HG02623 (cell line): ENCODE results near the gene WIZ.

Source experiments
- ATAC-seq: cut with Tn5 transposase; IDR thresholded peaks from one replicate; pipeline ENCODE4 v1.9.1; 2021; ENCODE audit warnings: moderate library complexity; ENCODE audit not compliant: unreplicated experiment

The WIZ gene

DNA sequence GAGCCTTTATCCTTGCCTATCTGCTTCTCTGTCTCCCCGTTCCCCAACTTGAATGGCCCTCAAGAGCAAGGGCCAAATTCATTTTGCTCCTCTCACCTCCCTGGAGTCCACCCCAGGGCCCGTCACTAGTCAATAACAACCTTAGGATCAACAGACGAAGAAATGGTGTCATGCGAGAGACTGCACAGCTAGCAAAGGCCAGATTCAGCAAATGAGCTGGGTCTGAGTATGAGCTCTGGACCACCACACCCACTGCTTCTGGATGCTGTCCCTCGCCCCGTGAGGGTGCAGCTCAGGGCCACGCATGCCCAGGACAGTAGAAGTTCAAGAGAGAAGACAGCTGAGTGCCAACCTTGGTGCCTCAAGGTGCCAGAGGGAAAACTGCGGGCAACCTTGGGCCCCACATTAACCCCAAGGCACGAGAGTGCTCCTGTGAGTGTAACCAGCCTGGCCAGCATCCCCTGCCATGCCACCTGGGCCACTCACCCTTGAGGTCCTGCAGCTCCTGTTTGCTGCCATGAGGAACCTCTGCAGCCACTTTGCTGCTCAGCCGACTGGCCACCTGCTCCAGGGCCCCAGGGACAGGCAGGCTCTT lies 19.1 kb downstream of the WIZ start:
- ATAC-seq: no peak

- no peak for ATAC-seq
Observed at GRCh38 chr19:15429825-15430467, 19.8 kb downstream of the WIZ start.

DNA sequence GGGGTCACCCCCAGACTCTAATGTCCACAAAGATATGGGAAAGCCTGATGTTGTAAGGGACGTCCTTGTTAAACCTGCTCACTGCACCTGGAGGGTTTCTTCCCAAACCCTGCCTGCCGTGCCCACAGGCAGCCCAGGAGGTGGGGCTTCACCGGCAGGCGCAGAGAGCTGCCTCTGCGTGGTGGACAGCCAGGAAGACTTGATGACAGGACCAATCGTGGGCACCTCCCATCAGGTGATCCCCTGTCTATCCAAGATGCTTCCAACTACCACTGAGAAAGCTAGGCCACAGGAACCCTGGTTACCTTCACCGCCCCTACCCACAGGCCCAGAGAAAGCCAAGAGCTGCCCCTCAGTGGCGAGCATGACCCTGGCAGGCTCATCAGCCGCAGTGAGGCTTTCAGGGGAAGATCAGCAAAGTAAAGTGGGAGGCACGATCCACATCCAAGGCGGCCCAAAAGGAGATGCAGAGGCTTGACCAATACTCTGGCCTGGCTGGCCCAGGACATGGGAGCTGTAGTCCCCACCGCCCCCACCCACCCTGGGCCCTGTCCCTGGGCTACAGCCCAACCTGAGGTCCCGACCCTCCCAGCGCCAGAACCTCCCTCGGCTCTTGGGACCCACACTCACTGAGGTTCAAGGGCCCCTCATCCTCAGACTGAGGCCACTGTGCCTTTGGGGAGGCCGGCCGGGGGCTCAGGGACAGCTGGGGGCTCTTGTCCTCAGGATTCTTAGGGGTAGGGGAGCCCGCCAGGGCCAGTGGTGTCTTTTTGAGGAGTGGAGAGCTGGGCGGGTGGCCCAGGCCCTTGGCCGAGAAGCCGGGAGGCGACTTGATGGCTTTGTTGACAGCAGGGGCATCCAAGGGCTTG lies 20.6 kb downstream of the WIZ start:
- no peak for ATAC-seq

GRCh38 chr19:15427991-15428471 lies 21.7 kb downstream of the WIZ start:
- no peak for ATAC-seq

- no peak for ATAC-seq
Observed at GRCh38 chr19:15427350-15427700, 22.4 kb downstream of the WIZ start.

GRCh38 chr19:15426485-15427349 lies 23.0 kb downstream of the WIZ start:
- no peak for ATAC-seq

DNA sequence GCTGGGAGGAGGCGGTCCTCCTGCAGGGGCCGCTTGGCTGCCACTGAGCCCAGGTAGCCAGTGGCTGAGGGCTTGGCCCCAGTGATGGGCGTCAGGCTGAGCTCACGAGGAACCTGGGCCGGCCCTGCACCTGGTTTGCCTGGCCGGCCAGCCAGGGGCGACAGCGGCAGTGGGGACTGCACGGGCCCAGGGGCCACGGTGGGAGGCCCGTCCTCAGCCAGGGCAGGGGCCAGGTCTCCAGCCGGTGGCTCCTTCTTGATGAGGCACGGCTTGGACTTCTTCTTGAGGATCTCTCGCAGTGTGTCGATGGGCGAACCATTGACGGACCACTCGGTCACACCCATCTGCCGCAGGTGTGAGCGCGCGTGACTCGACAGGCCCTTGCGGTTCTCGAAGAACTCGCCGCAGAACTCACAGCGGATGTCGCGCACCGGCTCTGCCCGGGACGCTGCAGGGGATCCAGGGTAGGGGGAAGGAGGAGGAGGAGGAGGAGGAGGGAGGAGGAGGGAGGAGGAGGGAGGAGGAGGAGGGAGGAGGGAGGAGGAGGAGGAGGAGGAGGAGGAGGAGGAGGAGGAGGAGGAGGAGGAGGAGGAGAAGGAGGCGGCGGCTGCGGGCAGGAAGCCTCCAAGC lies 24.3 kb downstream of the WIZ start:
- ATAC-seq: no peak

- ATAC-seq: no peak
Observed at GRCh38 chr19:15424692-15425272, 25.0 kb downstream of the WIZ start.

DNA sequence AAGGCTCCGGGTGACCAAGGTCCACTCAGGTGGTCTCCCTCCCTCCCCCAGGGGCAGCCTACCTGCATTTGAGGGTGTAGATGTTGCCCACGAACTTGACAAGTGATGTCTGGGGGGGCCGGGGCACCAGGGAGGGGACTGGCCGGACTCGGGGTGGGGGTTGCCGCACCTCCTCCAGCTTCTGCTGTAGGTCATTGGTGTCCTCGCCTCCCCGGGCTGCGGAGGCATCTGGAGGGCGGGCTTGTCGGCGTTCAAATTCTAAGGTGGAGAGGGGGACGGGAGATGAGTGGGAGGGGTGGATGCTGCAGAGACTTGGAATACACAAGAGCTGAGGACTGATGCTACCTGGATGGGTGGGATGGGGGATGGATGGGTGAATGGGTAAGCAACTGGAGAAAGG lies 25.6 kb downstream of the WIZ start:
- no peak for ATAC-seq

- ATAC-seq: no peak
Observed at GRCh38 chr19:15423130-15423529, 26.6 kb downstream of the WIZ start.

DNA sequence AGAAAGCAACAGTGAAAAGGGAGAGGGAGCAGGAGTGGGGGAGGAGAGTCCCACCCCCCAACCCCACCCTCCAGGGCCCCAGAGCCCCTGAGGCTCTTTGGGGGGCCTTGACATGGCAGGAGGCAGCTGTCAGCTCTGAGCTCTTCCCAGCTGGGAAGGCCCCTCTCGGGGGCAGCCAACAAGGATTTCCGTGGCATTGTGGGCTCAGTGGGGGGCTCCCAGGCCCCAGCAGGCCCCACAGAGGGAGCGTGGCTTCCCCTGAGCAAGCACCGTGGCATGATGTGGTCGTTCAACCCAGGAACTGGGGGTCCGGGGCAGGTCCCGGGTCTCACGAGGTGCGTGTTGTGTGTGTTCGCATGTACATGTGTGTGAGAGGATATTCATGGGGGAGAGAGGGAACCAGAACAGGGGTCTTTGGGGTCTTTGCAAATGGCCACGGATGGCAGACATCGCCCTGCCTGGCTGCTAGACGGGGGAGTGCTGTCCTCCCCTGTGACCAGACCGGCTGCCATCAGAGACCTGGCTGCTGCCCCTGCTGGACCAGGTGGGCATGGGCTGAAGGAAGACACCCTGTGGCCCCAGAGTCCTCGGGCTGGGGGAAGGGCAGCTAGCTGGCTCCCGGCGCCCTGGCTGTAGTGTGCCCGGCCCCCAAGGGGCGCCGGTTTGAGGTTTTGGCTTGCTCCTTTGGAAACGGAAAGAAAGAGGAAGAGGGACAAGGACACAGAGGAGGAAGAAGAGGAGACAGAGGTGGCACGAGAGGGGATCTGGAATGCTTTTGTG lies 27.3 kb downstream of the WIZ start:
- ATAC-seq: no peak

DNA sequence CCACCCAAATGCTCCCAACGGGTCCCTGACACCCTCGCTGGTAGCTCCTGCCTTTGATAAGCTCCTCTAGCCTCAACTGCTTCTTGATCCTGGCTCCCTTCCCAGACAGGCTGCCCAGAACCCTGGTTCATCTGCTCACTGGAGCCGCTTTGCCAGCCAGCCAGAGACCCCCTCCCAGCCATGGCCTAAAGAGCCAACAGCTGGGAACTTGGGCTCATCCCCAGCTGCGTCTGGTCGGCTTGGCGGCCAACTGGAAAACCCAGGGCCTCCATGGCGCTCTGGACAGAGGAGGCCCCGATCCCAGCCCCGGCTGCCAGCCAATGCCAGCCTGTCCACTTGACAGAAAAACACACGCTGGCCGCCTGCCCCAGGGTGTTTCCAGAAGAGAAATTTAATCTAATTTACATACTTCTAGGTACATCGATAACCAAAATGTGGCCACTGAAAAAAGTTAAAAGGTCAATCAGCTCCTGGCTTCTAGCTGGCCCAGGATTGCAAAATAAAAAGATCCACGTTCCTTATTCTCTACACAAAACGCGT lies 28.0 kb downstream of the WIZ start:
- ATAC-seq: no peak

DNA sequence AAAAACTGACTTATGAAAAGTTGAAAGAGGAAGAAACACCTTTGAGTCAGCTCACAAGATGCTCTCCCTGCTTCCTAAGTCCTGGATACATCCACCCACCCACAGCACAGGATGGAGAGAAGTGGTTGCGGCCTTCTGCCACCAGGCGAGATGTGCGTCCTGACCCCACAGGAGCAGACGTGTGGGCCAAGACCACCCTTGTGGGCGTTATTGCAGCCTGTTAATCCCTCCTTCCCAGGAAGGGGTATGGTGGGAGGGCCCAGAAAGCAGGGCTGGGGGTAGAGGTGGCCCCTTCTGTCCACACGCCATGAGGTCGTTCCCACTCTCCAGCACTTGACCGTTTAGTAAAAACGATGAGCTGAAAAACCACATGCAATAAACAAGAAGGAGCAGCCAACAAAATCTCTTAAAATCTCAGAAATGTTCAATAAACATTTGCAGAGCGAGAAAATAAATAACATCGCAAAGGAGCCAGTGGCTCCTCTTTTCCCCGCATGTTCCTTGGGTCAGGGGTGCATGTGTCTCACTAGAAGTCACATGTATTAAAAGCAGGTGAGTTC lies 28.5 kb downstream of the WIZ start:
- ATAC-seq: no peak

DNA sequence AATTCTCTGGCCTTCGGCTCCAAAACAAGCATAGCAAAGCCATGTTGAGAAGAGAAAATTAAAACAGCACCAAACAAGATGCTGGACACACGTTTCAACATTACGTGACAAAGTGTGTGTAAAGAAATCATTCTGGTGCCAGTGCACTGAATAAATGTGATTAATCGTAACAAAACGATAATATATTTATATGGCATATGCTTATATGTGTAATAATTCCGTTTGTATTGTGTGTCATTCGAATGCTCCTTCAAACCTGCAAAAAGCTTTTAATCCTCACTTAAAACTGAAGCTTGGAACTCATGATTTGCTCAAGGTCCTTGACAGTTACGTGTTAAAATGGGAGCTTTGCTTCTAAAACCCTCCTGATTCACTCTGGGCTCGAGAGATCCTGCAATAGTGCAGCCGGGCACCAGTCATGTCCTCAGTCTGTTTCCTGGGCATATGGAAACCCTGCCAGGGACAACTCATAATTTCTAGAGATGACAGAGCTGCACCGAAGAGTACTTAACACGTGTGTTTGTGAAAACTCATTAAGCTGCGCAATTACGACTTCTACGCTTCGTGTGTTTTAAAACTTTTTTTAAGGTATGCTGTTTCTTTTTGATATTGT lies 30.2 kb downstream of the WIZ start:
- no peak for ATAC-seq

DNA sequence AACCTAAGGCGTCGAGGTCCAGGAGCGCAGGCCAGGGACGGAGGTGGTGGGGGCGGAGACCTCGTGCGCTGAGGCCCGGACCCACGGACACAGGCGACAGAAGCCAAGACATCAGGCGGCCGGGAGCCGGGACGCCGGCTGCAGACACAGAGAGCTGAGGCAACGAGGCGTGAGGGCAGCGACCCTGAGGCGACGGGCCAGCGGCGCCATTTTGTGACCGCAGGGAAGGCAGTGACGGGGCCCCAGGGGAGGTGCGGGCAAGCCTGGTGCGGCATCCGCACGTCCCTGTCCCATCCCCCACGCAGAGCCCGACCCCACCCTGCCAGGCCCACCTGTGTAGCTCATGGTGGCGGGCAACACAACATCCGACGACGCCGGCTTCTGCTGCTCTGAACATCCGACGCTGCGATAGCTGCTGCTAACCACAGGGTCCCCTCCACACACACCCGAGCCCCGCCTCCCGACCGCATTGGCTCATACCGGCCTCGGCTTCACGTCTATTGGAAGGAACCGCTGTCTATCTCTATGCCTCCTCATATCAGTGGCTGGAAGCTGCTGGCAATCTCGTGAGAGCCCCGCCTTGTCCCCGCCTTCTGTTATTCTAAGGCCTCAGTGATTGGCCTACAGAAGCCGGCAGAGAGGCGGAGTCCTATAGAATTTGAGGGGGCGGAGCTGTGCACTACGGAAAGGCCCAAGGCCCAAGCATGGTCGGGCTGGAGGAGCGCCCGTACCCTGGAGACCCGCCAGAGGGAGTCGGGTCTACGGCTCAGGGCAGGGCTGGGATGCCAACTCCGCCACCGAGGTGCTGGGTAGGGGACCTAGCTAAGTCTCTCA lies 31.0 kb downstream of the WIZ start, which contains the start of gene AKAP8L:
TSS of gene AKAP8L (minus strand) at position 410 of the 834 bp plus-strand sequence. CDS start at position 345, 65 bp downstream.
- ATAC-seq: peak; percentile 93

DNA sequence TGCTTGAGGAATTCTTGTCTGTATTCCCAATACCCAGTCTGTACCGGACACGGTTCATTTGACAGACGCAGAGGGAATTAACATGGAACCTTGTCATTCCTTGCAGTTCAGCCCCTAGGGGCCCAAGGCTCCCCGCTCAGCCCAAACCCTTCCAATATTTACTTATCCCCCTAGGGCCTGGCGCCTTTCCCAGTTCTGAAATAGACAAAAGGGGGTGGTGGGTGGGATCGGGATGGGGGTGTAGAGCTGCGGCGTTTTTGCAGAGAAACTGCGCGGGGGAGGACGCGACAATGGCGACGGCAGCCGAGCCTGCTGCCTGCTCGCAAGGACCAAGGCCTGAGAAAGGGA lies 31.6 kb downstream of the WIZ start:
- no peak for ATAC-seq

- no peak for ATAC-seq
Observed at GRCh38 chr19:15417699-15418098, 32.1 kb downstream of the WIZ start.

GRCh38 chr19:15412832-15413231 lies 36.9 kb downstream of the WIZ start:
- ATAC-seq: no peak
